Thoracic aorta (tissue), 2 donors: ENCODE data around the gene CRIP2. TPM values are rescaled to one million over a fixed set of nuclear protein-coding genes. Genes with fewer than 3 reads are reported as not detected.

Experiments used
- ATAC-seq: fragments of 150-250 bp; one replicate; pipeline ENCODE4 v1.8.0; 2017; ENCODE audit warnings: low read depth; ENCODE audit not compliant: insufficient number of reproducible peaks, low FRiP score
- DNase-seq: peaks from one replicate; pipeline ENCODE4 v3.0.0-alpha.2; 2020; ENCODE audit warnings: low spot score
- H3K27ac ChIP-seq, 2 donors: fragments of 200-600 bp; sonication (generic); 1 replicate in 1 of 2; 2 replicates in 1 of 2; pipeline ENCODE4 v1.5.1; 2016; ENCODE audit warnings: mild to moderate bottlenecking in 2 of 2, moderate library complexity in 2 of 2
- H3K27me3 ChIP-seq: fragments of 200-600 bp; sonication (generic); replicated peaks from 2 replicates; pipeline ENCODE4 v1.6.0; 2016; ENCODE audit warnings: mild to moderate bottlenecking; ENCODE audit not compliant: insufficient read depth
- H3K36me3 ChIP-seq: fragments of 200-600 bp; sonication (generic); one replicate; pipeline ENCODE4 v1.5.1; 2016
- H3K4me1 ChIP-seq, 2 donors: fragments of 200-600 bp; sonication (generic); 1 replicate in 1 of 2; 2 replicates in 1 of 2; pipeline versions ENCODE4 v1.5.1 to v1.6.0; 2016; ENCODE audit warnings: low read depth in 2 of 2, mild to moderate bottlenecking in 1 of 2; ENCODE audit not compliant: control insufficient read depth in 1 of 2
- H3K4me3 ChIP-seq: fragments of 200-600 bp; sonication (generic); 2 replicates; pipeline ENCODE4 v1.5.1; 2016; ENCODE audit warnings: mild to moderate bottlenecking
- H3K9me3 ChIP-seq: fragments of 200-600 bp; sonication (generic); 2 replicates; pipeline ENCODE4 v1.5.1; 2016
- total RNA-seq, 2 donors: library from RNA; depleted of rRNA; stranded (reverse); fragments of >200 nt; gene quantifications; one replicate each; pipeline versions ENCODE4 v1.1.0 to v1.2.3, GENCODE V29; 2016
- TF ChIP-seq, protein P1 (sequence below): fragments of 200-600 bp; sonication (generic); IDR thresholded peaks from one replicate; pipeline ENCODE4 v1.5.1; 2019; ENCODE audit warnings: antibody characterized with exemption

CRIP2 gene
- total RNA-seq, 2 donors from 2014 or later = 307 to 748 TPM

DNA sequence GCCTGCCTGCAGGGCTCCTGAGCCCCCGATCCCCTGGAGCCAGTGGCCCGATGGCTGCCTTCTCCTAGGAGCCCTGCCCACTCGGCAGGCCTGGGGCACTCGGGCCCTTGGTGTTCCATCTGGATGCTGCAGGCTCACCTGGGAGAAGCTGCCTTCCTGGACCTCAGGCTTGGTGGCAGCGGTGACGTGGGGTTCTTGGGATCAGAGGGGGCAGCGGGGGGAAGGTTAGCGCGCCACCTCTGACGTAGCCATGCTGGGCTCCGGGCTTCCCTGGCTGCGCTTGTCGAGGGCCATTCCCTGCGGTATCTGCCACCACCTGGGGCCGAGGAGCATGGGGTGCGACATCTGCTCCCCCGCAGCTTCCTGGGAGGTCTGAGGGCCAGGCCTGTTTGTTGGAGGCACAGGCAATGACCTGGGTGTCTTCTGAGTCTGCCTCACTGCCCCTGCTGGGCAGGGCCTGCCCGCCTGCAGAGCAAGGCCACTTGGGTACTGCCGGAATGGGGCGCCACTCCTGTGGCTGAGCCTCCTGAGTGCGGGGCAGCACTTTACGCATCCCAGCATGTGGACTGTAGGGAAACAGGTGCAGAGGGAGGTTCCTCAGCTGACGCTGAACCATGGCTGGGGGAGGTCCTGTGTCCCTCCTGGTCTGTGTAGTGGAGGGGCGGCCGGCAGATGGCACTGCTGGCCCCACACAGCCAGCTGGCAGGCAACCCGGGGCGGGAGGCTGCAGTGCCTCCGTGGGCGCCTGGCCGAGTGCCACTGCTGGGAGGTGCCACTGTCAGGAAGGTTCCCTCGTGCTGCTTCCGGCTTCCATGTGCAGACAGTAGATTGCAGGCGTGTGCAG lies 34.7 kb upstream of the CRIP2 start:
- ATAC-seq (no peak), DNase-seq (no peak)
- H3K27ac ChIP-seq = no peak overlapping the region
- H3K27me3 ChIP-seq = no peaks in the 10 kb centered on the region
- TF ChIP-seq, protein P1, sequence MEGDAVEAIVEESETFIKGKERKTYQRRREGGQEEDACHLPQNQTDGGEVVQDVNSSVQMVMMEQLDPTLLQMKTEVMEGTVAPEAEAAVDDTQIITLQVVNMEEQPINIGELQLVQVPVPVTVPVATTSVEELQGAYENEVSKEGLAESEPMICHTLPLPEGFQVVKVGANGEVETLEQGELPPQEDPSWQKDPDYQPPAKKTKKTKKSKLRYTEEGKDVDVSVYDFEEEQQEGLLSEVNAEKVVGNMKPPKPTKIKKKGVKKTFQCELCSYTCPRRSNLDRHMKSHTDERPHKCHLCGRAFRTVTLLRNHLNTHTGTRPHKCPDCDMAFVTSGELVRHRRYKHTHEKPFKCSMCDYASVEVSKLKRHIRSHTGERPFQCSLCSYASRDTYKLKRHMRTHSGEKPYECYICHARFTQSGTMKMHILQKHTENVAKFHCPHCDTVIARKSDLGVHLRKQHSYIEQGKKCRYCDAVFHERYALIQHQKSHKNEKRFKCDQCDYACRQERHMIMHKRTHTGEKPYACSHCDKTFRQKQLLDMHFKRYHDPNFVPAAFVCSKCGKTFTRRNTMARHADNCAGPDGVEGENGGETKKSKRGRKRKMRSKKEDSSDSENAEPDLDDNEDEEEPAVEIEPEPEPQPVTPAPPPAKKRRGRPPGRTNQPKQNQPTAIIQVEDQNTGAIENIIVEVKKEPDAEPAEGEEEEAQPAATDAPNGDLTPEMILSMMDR = no peak
- peaks cover 0 to 21% of the 10 kb centered on the region in 2 donors for H3K4me1 ChIP-seq
- no peak overlapping the region for H3K4me3 ChIP-seq
- peaks cover 6% of the 10 kb centered on the region for H3K36me3 ChIP-seq
- H3K9me3 ChIP-seq = no peaks in the 10 kb centered on the region

DNA sequence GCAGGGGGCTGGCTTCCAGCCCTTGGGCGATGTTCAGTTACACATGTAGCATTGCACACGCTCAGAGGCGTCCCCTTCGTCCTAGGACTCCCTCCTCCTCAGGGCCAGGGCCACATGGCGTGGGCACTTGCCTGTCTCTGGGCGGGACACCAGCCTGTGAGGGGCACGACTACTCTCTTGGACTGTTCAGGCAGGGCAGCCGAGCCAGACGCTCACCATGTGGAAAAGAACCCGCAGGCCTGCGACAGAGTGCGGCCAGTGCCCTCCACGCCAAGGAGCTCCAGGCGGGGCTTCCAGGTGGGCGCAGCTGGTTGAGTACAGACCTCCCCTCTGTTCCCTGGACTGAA lies 34.1 kb upstream of the CRIP2 start:
- Histone ChIP-seq H3K4me3 (no peak overlapping the region), H3K27me3 (no peaks in the 10 kb centered on the region), H3K9me3 (no peaks in the 10 kb centered on the region), H3K27ac (no peak overlapping the region), H3K4me1 (peaks cover 0 to 21% of the 10 kb centered on the region in 2 donors), H3K36me3 (peaks cover 6% of the 10 kb centered on the region)
- no peak for DNase-seq
- no peak for ATAC-seq
- TF ChIP-seq, protein P1 = no peak

DNA sequence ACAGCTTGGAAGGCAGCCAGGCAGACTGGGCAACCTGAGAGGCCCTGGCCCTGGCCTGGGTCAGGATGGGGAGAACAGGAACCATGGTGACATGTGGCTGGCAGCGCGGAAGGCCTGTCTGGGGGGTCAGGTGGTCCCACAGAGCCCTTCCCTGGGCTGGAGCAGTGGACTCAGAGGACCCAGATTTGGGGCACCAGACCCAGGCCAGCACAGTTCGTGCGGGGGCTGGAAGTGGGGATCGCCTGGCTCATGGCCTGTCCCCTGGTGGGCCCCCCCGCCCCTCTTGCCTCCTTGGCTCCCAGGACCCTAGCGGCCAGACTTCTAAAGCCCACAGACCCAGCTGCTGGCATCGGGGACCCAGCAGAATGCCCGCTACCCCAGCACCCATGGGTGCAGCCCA lies 33.6 kb upstream of the CRIP2 start:
- H3K4me3 ChIP-seq = no peak overlapping the region
- H3K36me3 ChIP-seq = peaks cover 6% of the 10 kb centered on the region
- peaks cover 0 to 17% of the 10 kb centered on the region in 2 donors for H3K4me1 ChIP-seq
- H3K27me3 ChIP-seq = no peaks in the 10 kb centered on the region
- no peak for ATAC-seq
- no peak for DNase-seq
- no peaks in the 10 kb centered on the region for H3K9me3 ChIP-seq
- TF ChIP-seq, protein P1 = no peak
- no peak overlapping the region for H3K27ac ChIP-seq

DNA sequence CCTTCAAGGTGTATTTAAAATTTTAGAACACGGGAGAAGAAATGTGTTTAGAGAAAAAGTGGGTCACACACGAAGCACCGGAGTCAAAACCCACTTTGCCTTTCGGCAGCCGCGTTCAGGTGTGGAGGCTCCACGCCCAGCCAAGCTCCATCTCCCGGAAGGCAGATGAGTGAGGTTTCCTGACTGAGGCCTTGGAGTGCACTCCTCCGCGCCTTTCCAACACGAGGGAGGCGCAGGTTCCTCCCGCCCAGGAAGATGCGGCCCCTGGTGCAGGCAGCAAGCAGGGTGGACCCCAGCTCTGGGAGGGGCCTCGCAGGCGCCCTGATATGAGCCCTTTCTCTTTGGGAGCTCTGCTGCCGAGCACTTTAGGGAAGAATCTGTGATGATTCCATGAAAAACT lies 32.5 kb upstream of the CRIP2 start:
- no peaks in the 10 kb centered on the region for H3K9me3 ChIP-seq
- TF ChIP-seq, protein P1 = no peak
- H3K4me3 ChIP-seq = no peak overlapping the region
- peaks cover 0 to 6% of the 10 kb centered on the region in 2 donors for H3K4me1 ChIP-seq
- peaks cover 9% of the 10 kb centered on the region for H3K36me3 ChIP-seq
- ATAC-seq (no peak), DNase-seq (no peak)
- no peak overlapping the region for H3K27ac ChIP-seq
- H3K27me3 ChIP-seq = no peaks in the 10 kb centered on the region

DNA sequence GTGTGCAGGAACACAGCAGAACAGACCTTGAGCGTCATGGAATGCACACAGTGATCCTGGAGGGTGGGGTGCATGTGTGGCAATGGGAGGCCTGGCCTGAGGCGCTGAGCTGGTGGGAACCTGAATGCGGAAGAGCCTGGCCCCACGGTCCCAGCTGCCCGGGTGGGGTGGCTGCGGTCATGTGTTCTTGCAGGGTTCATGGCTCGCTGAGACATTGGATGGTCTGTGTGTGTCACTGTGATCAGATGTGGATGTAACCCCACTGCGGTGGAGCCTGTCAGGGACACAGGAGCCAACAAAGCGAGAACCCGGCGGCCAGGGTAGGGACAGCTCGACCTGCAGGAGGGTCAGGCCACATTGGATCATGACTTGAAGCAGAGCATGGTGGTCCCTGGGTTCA lies 31.8 kb upstream of the CRIP2 start:
- no peak for DNase-seq
- Histone ChIP-seq H3K4me3 (no peak overlapping the region), H3K4me1 (peaks cover 0 to 4% of the 10 kb centered on the region in 2 donors), H3K9me3 (no peaks in the 10 kb centered on the region), H3K36me3 (peaks cover 9% of the 10 kb centered on the region), H3K27ac (no peak overlapping the region), H3K27me3 (no peaks in the 10 kb centered on the region)
- TF ChIP-seq, protein P1 = no peak
- ATAC-seq = no peak
